Stimulated activated CD8-positive, alpha-beta memory T cell treated with anti-CD3 and anti-CD28 coated beads, Interleukin-4, amount 100 ng/mL, for 4 hours (primary cell): ENCODE data around the gene ZNF117.
"Not testable (repeated sequence)": the region's sequence is repeated elsewhere in the genome, so short reads cannot be mapped to it uniquely, and the experiment has no call there.

Experiments used
- DNase-seq, 2 donors: peaks; one replicate each; pipeline ENCODE4 v3.0.0-alpha.2; 2020; ENCODE audit warnings: low read depth in 2 of 2, low spot score in 1 of 2

Gene ZNF117

GRCh38 chr7:64990936-64991335 lies at the start of gene ZNF117:
Gene ZNF117 (minus strand): TSS chr7:64991036.
- no peak for DNase-seq

- DNase-seq: not testable (repeated sequence)
Observed at GRCh38 chr7:65038767-65039166, 47.9 kb upstream of the ZNF117 start.

- DNase-seq: peak; percentile 70 to 91
Observed at GRCh38 chr7:65037740-65038688, 47.2 kb upstream of the ZNF117 start.

GRCh38 chr7:65036526-65036925 lies 45.7 kb upstream of the ZNF117 start:
- DNase-seq: not testable (repeated sequence)

GRCh38 chr7:65035469-65035868 lies 44.6 kb upstream of the ZNF117 start:
- not testable (repeated sequence) for DNase-seq

- not testable (repeated sequence) for DNase-seq
Observed at GRCh38 chr7:65034120-65034782, 43.4 kb upstream of the ZNF117 start.

- not testable (repeated sequence) for DNase-seq
Observed at GRCh38 chr7:65033391-65033790, 42.6 kb upstream of the ZNF117 start.

GRCh38 chr7:65025023-65025422 lies 34.2 kb upstream of the ZNF117 start:
- not testable (repeated sequence) for DNase-seq

- DNase-seq: not testable (repeated sequence)
Observed at GRCh38 chr7:65020978-65021377, 30.1 kb upstream of the ZNF117 start.

GRCh38 chr7:65009881-65010280 lies 19.0 kb upstream of the ZNF117 start:
- not testable (repeated sequence) for DNase-seq

GRCh38 chr7:65009394-65009793 lies 18.6 kb upstream of the ZNF117 start:
- not testable (repeated sequence) for DNase-seq

GRCh38 chr7:65007036-65007435 lies 16.2 kb upstream of the ZNF117 start:
- DNase-seq: not testable (repeated sequence)

- peak; percentile 79 to 81 for DNase-seq
Observed at GRCh38 chr7:65006094-65006992, 15.5 kb upstream of the ZNF117 start, which contains the start of gene ERV3-1. Gene ERV3-1 (minus strand): TSS chr7:65006687. CDS start chr7:64993026, 13,661 bp downstream.

- DNase-seq: no peak
Observed at GRCh38 chr7:65004575-65004974, 13.7 kb upstream of the ZNF117 start.

GRCh38 chr7:65002972-65003585 lies 12.2 kb upstream of the ZNF117 start:
- DNase-seq: no peak

- DNase-seq: no peak
Observed at GRCh38 chr7:65001291-65001814, 10.5 kb upstream of the ZNF117 start.

GRCh38 chr7:64999165-65000004 lies 8.5 kb upstream of the ZNF117 start:
- no peak for DNase-seq

- no peak for DNase-seq
Observed at GRCh38 chr7:64998865-64999164, 8.0 kb upstream of the ZNF117 start.

GRCh38 chr7:64997927-64998391 lies 7.1 kb upstream of the ZNF117 start:
- no peak for DNase-seq
